ENCODE results near the gene WDR82.

- TF ChIP-seq CTCF (IDR thresholded peaks at IDR 0.05) (no peak), POLR2A (IDR thresholded peaks at IDR 0.05) (no peak)
Measured at GRCh38 chr3:52259035-52259434, 19.4 kb downstream of the WDR82 start.
